ENCODE measurements around the gene CCDC120.

The CCDC120 gene

GRCh38 chrX:49043987-49044281 is 14.9 kb upstream of the CCDC120 start:
- H3K27me3 Mint-ChIP-seq = no peaks in the 10 kb centered on the region
- ATAC-seq (replicated peaks) (no peak), DNase-seq (no peak)
- H3K9me3 Mint-ChIP-seq = no peaks in the 10 kb centered on the region
- peaks cover 6% of the 10 kb centered on the region for H3K36me3 Mint-ChIP-seq (ENCODE audit: insufficient read depth)
- peak overlapping the region; percentile 93 to 95 for H3K27ac Mint-ChIP-seq
- H3K4me1 Mint-ChIP-seq (ENCODE audit: low read depth in 2 of 2) = peaks cover 14 to 26% of the 10 kb centered on the region in 2 donors
- H3K4me3 Mint-ChIP-seq = peak overlapping the region; percentile 78 to 86

- H3K27me3 Mint-ChIP-seq = no peaks in the 10 kb centered on the region
- H3K4me1 Mint-ChIP-seq (ENCODE audit: low read depth in 2 of 2) = peaks cover 20 to 31% of the 10 kb centered on the region in 2 donors
- peak overlapping the region; percentile 91 to 96 for H3K27ac Mint-ChIP-seq
- peak; percentile 35 to 42 (median 40) for DNase-seq
- peak; percentile 82 for ATAC-seq (replicated peaks)
- peak overlapping the region; percentile 79 to 89 for H3K4me3 Mint-ChIP-seq
- no peaks in the 10 kb centered on the region for H3K9me3 Mint-ChIP-seq
- H3K36me3 Mint-ChIP-seq (ENCODE audit: insufficient read depth) = peaks cover 8% of the 10 kb centered on the region
These were observed 5.4 kb upstream of the CCDC120 start for GRCh38 chrX:49053223-49054072.

GRCh38 chrX:49054073-49054762 is 4.6 kb upstream of the CCDC120 start:
- DNase-seq = no peak
- Mint-ChIP-seq H3K27me3 (no peaks in the 10 kb centered on the region), H3K9me3 (no peaks in the 10 kb centered on the region), H3K36me3 (ENCODE audit: insufficient read depth) (peaks cover 8% of the 10 kb centered on the region), H3K27ac (peak overlapping the region; percentile 85 to 96), H3K4me1 (ENCODE audit: low read depth in 2 of 2) (peaks cover 20 to 31% of the 10 kb centered on the region in 2 donors), H3K4me3 (peak overlapping the region; percentile 79 to 83)
- ATAC-seq (replicated peaks) = no peak

DNA sequence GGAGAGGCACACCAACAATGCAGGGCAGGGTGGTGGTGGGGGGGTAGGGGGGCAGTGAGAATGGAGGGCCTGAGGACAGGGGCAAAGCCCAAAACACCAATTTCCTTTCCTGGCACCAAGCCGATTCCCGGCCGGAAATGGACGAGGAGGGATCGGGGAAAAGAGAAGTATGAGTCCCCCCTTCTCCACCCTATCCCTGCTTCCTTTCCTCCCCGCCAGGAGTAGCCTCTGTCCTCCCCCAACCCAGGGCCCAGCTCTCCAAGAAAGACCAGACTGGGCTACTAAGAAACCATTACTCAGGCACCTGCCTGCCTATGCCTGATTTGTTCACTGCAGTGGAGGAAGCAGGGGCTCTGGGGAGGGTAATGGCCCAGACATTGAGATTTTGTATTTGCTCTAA is 402 bp downstream of the CCDC120 start:
- H3K27me3 Mint-ChIP-seq = no peaks in the 10 kb centered on the region
- no peak for ATAC-seq (replicated peaks)
- H3K27ac Mint-ChIP-seq = no peak overlapping the region

DNA sequence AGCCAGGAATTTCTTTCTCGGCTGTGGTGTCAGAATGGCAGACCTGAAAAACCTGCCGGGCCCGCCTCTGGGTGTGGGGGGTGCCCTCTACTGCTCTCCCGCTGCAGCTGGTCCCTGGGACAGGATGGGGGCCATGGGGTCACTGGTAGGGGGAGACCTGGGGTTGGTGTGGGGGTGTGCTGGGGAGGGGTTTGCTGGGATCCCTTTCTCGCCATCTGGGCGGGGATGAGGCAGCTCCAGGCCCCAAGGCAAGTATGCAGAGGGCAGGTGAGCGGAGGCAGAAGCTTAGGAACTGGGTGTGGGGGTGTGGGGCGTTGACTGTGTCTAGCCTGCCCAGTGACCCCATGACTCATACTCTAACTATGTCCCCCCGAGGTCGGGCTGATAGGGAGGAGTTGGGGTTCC is 884 bp downstream of the CCDC120 start:
- DNase-seq = no peak
- Mint-ChIP-seq H3K27me3 (no peaks in the 10 kb centered on the region), H3K27ac (no peak overlapping the region)

More for the DNA sequence above, 402 bp downstream of the CCDC120 start:
- no peaks in the 10 kb centered on the region for H3K9me3 Mint-ChIP-seq
- H3K4me1 Mint-ChIP-seq (ENCODE audit: low read depth in 2 of 2) = peaks cover 11 to 17% of the 10 kb centered on the region in 2 donors
- no peak for DNase-seq
- H3K4me3 Mint-ChIP-seq = no peak overlapping the region
- H3K36me3 Mint-ChIP-seq (ENCODE audit: insufficient read depth) = peaks cover 2% of the 10 kb centered on the region

DNA sequence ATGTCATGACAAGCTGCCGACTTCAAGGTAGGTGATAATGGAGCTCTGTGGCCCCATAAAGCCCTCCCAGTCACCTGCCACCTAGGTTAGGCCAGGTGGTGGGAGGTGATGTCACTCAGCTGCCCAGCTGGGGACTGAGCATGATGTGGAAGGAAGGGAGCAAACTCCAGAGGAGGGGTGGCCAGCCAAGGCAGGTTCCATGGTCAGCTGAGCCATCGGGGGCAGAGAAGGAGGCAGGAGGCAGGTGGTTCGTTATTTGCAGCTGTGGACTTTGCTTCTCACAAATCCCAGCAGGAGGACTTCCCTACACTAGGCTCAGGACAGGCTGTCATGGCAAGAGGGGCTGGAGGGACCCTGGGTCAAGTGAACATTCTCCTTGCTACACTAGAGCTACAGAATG is 2.1 kb downstream of the CCDC120 start:
- Mint-ChIP-seq H3K9me3 (no peaks in the 10 kb centered on the region), H3K27ac (no peak overlapping the region), H3K4me3 (no peak overlapping the region), H3K4me1 (ENCODE audit: low read depth in 2 of 2) (peaks cover 1 to 3% of the 10 kb centered on the region in 2 donors), H3K27me3 (no peaks in the 10 kb centered on the region), H3K36me3 (ENCODE audit: insufficient read depth) (no peaks in the 10 kb centered on the region)
- ATAC-seq (replicated peaks) (no peak), DNase-seq (no peak)

More for the DNA sequence above, 884 bp downstream of the CCDC120 start:
- Mint-ChIP-seq H3K4me3 (no peak overlapping the region), H3K36me3 (ENCODE audit: insufficient read depth) (peaks cover 2% of the 10 kb centered on the region), H3K4me1 (ENCODE audit: low read depth in 2 of 2) (peaks cover 7 to 12% of the 10 kb centered on the region in 2 donors), H3K9me3 (no peaks in the 10 kb centered on the region)
- no peak for ATAC-seq (replicated peaks)

- no peak overlapping the region for H3K4me3 Mint-ChIP-seq
- H3K4me1 Mint-ChIP-seq (ENCODE audit: low read depth in 2 of 2) = peaks cover 0 to 1% of the 10 kb centered on the region in 2 donors
- no peaks in the 10 kb centered on the region for H3K27me3 Mint-ChIP-seq
- DNase-seq (no peak), ATAC-seq (replicated peaks) (no peak)
- no peaks in the 10 kb centered on the region for H3K9me3 Mint-ChIP-seq
- no peaks in the 10 kb centered on the region for H3K36me3 Mint-ChIP-seq (ENCODE audit: insufficient read depth)
- no peak overlapping the region for H3K27ac Mint-ChIP-seq
These were observed 2.7 kb downstream of the CCDC120 start for GRCh38 chrX:49061490-49061889.

- no peaks in the 10 kb centered on the region for H3K4me1 Mint-ChIP-seq (ENCODE audit: low read depth in 2 of 2)
- H3K4me3 Mint-ChIP-seq = no peak overlapping the region
- H3K36me3 Mint-ChIP-seq (ENCODE audit: insufficient read depth) = no peaks in the 10 kb centered on the region
- no peak for ATAC-seq (replicated peaks)
- no peak for DNase-seq
- H3K9me3 Mint-ChIP-seq = no peaks in the 10 kb centered on the region
- no peak overlapping the region for H3K27ac Mint-ChIP-seq
- no peaks in the 10 kb centered on the region for H3K27me3 Mint-ChIP-seq
These were observed 3.1 kb downstream of the CCDC120 start for GRCh38 chrX:49061916-49062315.

GRCh38 chrX:49063715-49064114 is 4.9 kb downstream of the CCDC120 start:
- Mint-ChIP-seq H3K27ac (no peak overlapping the region), H3K9me3 (no peaks in the 10 kb centered on the region), H3K27me3 (no peaks in the 10 kb centered on the region), H3K36me3 (ENCODE audit: insufficient read depth) (peaks cover 6% of the 10 kb centered on the region), H3K4me1 (ENCODE audit: low read depth in 2 of 2) (no peaks in the 10 kb centered on the region), H3K4me3 (no peak overlapping the region)
- DNase-seq (no peak), ATAC-seq (replicated peaks) (no peak)

DNA sequence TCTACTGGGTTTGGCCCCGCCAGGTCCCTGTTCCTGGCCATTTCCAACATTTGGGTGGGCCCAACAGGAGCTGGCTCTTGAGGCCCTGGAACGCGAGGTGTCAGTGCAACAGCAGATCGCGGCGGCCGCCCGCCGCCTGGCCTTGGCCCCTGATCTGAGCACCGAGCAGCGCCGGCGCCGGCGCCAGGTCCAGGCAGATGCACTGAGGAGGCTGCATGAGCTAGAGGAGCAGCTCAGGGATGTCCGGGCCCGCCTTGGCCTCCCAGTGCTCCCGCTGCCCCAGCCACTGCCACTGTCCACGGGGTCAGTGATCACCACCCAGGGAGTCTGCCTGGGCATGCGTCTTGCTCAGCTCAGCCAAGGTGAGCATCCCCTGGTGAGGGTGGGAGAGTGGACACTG is 5.5 kb downstream of the CCDC120 start:
- Mint-ChIP-seq H3K36me3 (ENCODE audit: insufficient read depth) (peaks cover 6% of the 10 kb centered on the region), H3K4me1 (ENCODE audit: low read depth in 2 of 2) (no peaks in the 10 kb centered on the region), H3K9me3 (no peaks in the 10 kb centered on the region), H3K27me3 (no peaks in the 10 kb centered on the region), H3K27ac (peak overlapping the region in 1 of 2 donors; percentile 12), H3K4me3 (no peak overlapping the region)
- DNase-seq (no peak), ATAC-seq (replicated peaks) (no peak)

- Mint-ChIP-seq H3K9me3 (no peaks in the 10 kb centered on the region), H3K4me3 (no peak overlapping the region), H3K27me3 (no peaks in the 10 kb centered on the region), H3K36me3 (ENCODE audit: insufficient read depth) (peaks cover 6% of the 10 kb centered on the region), H3K4me1 (ENCODE audit: low read depth in 2 of 2) (no peaks in the 10 kb centered on the region), H3K27ac (peak overlapping the region in 1 of 2 donors; percentile 12)
- DNase-seq (no peak), ATAC-seq (replicated peaks) (no peak)
These were observed 5.9 kb downstream of the CCDC120 start for GRCh38 chrX:49064735-49065134.

DNA sequence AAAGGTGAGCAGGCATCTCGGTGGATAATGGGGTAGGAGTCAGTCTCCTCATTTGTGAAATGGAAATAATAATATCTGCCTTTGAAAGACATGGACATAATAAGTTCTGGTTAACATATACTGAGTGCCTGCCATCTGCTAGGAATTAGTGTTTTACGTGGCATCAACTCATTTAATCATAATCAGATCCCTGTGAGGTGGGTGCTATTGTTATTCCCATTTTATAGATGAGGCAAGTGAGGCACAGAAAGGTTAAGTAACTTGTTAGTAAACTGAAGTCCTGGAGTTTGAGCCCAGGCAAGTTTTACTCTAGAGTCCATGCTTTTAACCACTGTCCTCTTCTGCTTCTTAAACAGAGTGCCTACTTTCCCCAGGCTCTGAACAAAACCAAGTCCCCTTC is 7.5 kb downstream of the CCDC120 start:
- ATAC-seq (replicated peaks) (no peak), DNase-seq (no peak)
- peaks cover 6% of the 10 kb centered on the region for H3K36me3 Mint-ChIP-seq (ENCODE audit: insufficient read depth)
- H3K4me3 Mint-ChIP-seq = no peak overlapping the region
- H3K9me3 Mint-ChIP-seq = no peaks in the 10 kb centered on the region
- H3K4me1 Mint-ChIP-seq (ENCODE audit: low read depth in 2 of 2) = no peaks in the 10 kb centered on the region
- no peaks in the 10 kb centered on the region for H3K27me3 Mint-ChIP-seq
- H3K27ac Mint-ChIP-seq = peak overlapping the region in 1 of 2 donors; percentile 32

DNA sequence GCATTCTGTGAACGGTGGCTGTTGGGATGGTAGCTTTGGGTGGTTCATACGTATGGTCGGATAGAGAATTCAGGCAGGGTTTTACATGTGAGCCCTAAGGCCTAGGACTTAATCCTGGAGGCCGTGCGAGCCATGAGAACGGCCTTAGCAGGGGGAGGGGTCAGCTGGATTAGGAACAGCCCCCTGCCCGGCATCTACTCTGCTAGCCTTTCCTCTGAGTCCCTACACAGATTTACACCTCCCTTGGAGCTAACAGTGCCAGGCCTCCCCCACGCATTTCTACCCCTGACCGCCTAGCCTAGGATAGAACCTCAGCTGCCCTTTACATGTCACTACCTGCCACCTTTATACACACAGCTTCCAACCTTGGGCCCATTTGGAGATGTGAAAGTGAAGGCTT is 7.9 kb downstream of the CCDC120 start:
- no peaks in the 10 kb centered on the region for H3K27me3 Mint-ChIP-seq
- H3K9me3 Mint-ChIP-seq = no peaks in the 10 kb centered on the region
- H3K4me1 Mint-ChIP-seq (ENCODE audit: low read depth in 2 of 2) = no peaks in the 10 kb centered on the region
- H3K36me3 Mint-ChIP-seq (ENCODE audit: insufficient read depth) = peaks cover 6% of the 10 kb centered on the region
- DNase-seq = no peak
- no peak overlapping the region for H3K4me3 Mint-ChIP-seq
- peak overlapping the region in 1 of 2 donors; percentile 32 for H3K27ac Mint-ChIP-seq
- ATAC-seq (replicated peaks) = no peak
